ENCODE results near the gene RHBDD1. TPM values are rescaled to one million over a fixed set of nuclear protein-coding genes. Genes with fewer than 3 reads are reported as not detected.

Gene RHBDD1
- total RNA-seq, 1 donor from 2014 or later: 31.9 TPM

- DNase-seq (ENCODE audit: low spot score): no peak
These were observed 146.0 kb downstream of the RHBDD1 start for GRCh38 chr2:226981791-226982326.

- no peak for DNase-seq (ENCODE audit: low spot score)
These were observed 148.3 kb downstream of the RHBDD1 start for GRCh38 chr2:226983895-226984749.

GRCh38 chr2:226984750-226985582, 149.1 kb downstream of the RHBDD1 start:
- DNase-seq (ENCODE audit: low spot score): no peak

GRCh38 chr2:226985583-226985946, 149.7 kb downstream of the RHBDD1 start:
- no peak for DNase-seq (ENCODE audit: low spot score)

- no peak for DNase-seq (ENCODE audit: low spot score)
These were observed 155.8 kb downstream of the RHBDD1 start for GRCh38 chr2:226991663-226992062.

- DNase-seq (ENCODE audit: low spot score): no peak
These were observed 157.3 kb downstream of the RHBDD1 start for GRCh38 chr2:226993171-226993570.

GRCh38 chr2:226994775-226995174, 158.9 kb downstream of the RHBDD1 start:
- no peak for DNase-seq (ENCODE audit: low spot score)

- no peak for DNase-seq (ENCODE audit: low spot score)
These were observed 159.8 kb downstream of the RHBDD1 start for GRCh38 chr2:226995625-226996041.

GRCh38 chr2:226999661-227000060, 163.8 kb downstream of the RHBDD1 start:
- no peak for DNase-seq (ENCODE audit: low spot score)

- DNase-seq (ENCODE audit: low spot score): no peak
These were observed 164.3 kb downstream of the RHBDD1 start for GRCh38 chr2:227000123-227000522.

GRCh38 chr2:227004482-227004881, 168.6 kb downstream of the RHBDD1 start:
- DNase-seq (ENCODE audit: low spot score): no peak

- no peak for DNase-seq (ENCODE audit: low spot score)
These were observed 170.5 kb downstream of the RHBDD1 start for GRCh38 chr2:227006189-227006897.

GRCh38 chr2:227007148-227007547, 171.3 kb downstream of the RHBDD1 start:
- no peak for DNase-seq (ENCODE audit: low spot score)

- no peak for DNase-seq (ENCODE audit: low spot score)
These were observed 172.1 kb downstream of the RHBDD1 start for GRCh38 chr2:227007940-227008339.

- no peak for DNase-seq (ENCODE audit: low spot score)
These were observed 174.6 kb downstream of the RHBDD1 start for GRCh38 chr2:227010433-227010832.

- no peak for DNase-seq (ENCODE audit: low spot score)
These were observed 177.5 kb downstream of the RHBDD1 start for GRCh38 chr2:227013330-227013729.

- no peak for DNase-seq (ENCODE audit: low spot score)
These were observed 178.0 kb downstream of the RHBDD1 start for GRCh38 chr2:227013881-227014280.

GRCh38 chr2:227016894-227017293, 181.0 kb downstream of the RHBDD1 start:
- no peak for DNase-seq (ENCODE audit: low spot score)

GRCh38 chr2:227020416-227020815, 184.6 kb downstream of the RHBDD1 start:
- DNase-seq (ENCODE audit: low spot score): no peak

- DNase-seq (ENCODE audit: low spot score): no peak
These were observed 186.8 kb downstream of the RHBDD1 start for GRCh38 chr2:227022608-227023007.

GRCh38 chr2:227025510-227025909, 189.7 kb downstream of the RHBDD1 start:
- DNase-seq (ENCODE audit: low spot score): no peak
